HG02623 (cell line): Measurements from ENCODE around the gene AMIGO1.

Experiments used
- ATAC-seq: cut with Tn5 transposase; IDR thresholded peaks from one replicate; pipeline ENCODE4 v1.9.1; 2021; ENCODE audit warnings: moderate library complexity; ENCODE audit not compliant: unreplicated experiment

AMIGO1 gene

DNA sequence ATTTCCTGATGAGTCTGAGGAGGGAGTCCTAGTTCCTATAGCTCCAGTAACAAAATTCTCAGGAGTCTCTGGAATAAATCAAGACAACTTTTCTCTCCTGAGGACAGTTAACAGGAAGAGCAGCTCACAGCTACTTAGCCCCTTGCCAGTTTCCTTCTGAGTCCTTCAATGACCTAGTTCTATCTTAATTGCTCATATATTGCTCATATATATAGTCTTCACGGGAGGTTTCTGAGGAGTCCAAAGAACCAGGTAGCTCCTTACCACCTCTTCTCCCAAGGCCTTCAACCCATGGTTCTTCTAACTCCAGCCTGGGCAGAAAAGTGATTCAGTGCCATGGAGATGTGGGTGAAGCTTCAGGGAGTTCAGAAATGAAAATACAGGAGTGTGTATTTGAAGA, 4.6 kb downstream of the AMIGO1 start:
- ATAC-seq: no peak

DNA sequence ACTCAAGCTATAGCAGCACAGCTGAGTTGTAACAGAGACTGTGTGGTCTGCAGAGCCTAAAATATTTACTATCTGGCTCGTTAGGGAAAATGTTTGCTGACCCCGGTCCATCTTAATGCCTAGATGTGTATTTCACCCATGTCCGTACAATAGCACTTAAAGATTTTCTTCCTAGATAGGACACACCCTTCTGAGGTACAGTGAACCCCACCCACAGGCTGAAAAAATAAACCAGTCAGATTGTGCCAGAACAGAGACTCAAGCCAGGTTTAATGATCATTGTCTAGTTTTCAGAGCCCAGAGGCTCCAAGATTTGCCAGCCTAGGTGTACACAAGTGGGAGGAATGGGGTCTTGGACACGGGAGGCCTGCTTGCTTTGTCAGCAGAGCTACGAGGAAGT, 5.6 kb downstream of the AMIGO1 start:
- no peak for ATAC-seq

DNA sequence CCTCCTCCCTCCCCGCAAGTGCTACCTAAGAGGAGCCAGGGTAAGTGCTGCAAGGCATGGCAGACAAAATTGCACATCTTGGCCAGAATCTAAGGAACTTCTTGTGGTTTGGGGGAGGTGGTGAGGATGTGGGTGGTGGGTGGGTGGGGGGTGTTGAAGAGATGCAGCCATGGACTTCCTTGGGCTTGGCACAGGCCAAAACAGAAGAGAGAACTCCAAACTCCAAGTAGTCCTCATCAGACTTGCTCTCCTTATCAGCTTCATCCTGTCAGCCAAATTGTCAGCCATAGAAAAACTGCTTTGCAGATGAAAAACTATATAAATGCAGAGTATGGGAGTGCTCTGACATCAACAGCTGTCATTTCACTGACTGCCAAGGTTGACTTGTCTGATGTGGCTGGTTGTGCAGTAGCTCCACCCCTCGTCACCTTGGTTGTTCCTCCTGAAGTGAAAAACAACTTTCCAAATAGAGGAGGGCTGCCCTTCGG, 7.1 kb downstream of the AMIGO1 start:
- no peak for ATAC-seq

DNA sequence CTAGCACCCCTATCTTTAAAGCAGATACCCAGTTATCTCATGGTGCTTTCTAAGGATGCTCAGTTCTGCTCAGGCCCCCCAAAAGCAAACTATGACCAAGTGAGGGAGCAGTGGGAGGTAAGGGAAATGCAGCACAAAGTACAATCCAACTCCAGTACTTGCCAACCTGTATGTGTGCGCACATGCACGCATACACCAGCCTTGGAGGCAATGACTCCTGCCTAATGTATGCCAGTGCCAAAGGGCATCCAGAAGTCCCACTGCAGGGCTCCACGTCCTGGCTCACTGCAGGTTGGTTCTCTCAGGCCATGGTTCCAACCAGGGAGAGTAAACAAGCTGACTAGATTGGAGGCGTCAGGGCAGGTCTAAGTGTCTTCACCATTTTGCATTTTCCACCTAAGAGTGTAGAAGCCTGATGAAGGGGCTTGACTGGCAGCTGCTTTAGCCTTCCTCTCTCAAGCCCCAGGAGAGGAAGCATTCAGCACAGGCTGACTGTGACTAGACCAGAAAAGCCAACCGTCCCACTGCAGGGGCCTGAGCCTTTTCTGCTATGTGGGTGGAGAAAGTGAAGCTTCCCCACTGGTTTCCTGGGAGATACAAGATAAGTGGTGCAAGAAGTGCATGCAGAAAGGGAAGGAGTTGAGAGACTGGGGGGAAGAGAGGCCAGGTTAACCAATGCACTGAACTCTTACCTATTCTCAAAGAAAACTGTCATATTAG, 7.7 kb downstream of the AMIGO1 start:
- ATAC-seq: no peak

DNA sequence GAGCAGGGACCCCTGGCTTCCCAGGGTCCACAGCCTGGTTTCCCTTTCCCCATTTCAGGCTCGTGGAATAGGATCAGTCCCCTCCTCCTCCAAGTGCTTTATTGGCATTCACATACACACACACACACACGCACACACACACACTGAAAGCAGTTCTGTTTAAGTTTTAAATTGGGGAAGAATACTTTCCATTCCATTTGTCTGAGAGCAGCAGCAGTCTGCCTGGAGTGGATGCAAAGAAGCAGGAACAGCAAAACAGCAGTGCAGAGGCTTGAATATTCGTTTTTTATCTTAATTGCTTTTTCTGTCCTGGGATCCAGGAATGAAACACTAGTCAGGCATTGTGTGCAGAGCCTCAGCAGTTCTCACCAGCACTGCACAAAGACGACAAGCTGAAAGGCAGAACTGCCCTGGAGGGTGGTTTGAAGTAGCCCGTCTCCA, 8.6 kb downstream of the AMIGO1 start:
- ATAC-seq: no peak

DNA sequence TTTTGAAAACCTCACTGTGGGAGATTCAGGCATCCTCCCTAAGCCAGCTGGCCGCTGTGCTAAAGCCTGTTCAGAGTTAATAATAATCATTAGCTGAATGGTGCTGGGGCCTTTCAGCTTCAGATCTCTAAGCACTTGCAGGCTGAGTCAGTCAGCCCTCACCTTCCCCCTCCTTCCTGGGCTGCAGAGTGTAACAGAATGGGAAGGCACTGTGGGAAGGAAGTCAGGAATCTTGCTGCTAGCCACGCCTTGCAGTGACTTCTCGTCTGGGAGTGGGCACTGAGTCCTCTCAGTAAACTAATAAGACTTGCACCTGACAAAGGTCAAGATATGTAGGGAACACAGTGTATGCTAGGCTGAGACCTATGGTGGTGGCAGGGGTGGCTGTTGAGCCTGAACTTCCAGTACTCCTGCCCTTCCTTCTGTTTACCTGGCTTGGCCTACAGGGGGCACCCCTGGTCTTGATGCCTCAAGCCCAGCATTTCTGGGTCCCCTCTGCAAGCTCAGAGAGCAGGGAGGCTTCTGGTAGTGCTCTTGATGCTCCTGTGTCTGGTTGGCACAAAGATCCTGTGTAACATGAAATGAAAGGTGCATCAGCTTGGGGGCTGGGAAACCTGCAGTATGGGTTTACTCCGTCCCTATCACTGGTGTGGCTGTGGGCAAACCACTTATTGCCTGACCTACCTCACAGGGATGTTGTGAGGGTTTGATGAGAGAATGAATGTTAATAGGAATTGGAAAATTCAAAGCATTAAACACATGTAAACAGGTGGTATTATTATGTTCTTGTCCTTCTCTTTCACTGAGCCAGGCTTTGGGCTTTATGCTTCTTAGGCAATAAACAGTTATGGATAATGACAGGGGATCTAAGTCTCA, 9.6 kb downstream of the AMIGO1 start:
- no peak for ATAC-seq

DNA sequence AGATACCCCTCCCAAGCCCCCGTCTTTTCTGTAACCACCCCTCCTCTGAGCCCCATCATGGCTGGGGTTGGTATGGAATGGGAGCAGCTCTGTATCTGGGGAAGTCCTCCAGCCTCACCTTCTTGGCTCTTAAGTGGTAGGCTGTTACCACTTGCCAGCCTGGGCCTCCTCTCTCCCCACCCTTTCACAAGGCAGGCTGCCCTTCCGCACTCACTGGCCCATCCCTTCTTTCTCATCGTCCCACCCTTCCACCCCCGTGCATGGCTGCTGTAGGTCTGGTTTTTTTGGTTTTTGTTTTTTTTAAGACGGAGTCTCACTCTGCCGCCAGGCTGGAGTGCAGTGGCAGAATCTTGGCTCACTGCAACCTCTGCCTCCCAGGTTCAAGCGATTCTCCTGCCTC, 10.4 kb downstream of the AMIGO1 start:
- no peak for ATAC-seq

DNA sequence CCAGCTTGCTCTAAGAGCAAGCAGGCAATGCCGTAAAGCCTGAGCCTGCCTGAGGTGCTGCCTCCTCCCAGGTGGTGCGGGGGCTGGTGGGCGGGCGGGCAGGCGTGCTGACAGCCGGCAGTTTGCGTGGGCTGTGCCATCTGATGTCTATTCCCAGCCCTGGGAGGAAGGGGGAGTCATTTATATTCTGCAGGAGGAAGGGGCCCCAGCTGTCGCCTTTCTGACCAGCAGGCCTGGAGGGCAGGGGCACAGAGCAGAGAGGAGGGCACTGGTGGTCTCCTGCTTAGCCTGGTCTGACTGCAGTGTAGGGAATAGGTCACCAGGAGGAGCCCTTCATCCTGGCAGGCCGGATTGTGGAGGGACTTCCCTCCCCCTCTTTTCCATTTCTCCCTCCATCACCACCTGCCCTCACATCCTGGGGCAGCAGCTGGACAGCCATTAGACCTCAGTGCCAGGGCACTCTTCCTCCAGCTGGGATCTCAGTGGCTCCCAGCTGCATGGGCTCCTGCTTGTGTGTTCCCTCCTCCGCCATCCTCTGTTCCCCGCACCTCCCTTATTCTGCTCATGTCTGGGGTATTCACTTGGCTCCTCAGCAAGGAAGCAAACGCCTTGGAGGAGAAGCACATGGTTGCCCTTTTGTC, 11.2 kb downstream of the AMIGO1 start:
- ATAC-seq: no peak

DNA sequence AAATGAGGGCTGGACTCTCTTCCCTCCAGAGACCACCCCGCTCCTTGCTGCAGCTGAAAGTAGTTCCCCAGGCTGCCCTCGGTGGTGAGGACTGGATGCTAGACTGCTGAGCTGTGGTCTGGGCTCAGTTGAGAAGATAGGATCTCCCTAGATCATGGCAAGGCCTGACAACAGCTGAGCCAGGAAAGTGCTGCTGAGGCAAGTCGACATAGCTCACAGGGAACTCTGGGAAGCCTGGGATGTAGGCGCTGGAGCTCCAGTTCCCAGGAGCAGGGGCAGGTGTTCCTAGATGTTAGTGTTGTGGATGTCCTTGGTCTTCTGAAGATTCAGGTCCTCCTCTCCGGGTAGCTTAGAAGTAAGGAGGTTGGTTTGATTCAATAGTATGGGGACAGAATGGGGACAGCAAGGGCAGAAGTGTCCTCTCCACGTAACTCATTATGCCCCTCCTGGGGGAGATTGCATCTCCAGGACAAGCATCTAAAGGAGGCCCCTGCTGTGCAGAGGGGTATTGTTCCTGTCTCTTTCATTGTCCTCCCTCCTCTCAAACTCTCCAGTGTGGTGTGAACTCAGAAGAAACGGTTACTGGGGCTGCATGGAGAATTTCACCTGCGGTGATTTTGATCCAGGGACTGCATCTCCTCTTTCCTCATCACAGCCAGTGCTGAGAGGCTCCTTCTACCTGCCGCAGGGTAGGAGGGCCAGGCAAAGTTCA, 11.9 kb downstream of the AMIGO1 start:
- no peak for ATAC-seq

DNA sequence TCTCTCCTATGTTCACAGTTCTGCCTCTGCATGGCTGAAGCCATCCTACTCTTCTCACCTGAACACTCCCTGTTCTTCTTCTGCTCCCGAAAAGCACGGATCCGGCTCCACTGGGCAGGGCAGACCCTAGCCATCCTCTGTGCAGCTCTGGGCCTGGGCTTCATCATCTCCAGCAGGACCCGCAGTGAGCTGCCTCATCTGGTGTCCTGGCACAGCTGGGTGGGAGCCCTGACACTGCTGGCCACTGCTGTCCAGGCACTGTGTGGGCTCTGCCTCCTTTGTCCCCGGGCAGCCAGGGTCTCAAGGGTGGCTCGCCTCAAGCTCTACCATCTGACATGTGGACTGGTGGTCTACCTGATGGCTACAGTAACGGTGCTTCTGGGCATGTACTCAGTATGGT, 13.8 kb downstream of the AMIGO1 start:
- no peak for ATAC-seq

DNA sequence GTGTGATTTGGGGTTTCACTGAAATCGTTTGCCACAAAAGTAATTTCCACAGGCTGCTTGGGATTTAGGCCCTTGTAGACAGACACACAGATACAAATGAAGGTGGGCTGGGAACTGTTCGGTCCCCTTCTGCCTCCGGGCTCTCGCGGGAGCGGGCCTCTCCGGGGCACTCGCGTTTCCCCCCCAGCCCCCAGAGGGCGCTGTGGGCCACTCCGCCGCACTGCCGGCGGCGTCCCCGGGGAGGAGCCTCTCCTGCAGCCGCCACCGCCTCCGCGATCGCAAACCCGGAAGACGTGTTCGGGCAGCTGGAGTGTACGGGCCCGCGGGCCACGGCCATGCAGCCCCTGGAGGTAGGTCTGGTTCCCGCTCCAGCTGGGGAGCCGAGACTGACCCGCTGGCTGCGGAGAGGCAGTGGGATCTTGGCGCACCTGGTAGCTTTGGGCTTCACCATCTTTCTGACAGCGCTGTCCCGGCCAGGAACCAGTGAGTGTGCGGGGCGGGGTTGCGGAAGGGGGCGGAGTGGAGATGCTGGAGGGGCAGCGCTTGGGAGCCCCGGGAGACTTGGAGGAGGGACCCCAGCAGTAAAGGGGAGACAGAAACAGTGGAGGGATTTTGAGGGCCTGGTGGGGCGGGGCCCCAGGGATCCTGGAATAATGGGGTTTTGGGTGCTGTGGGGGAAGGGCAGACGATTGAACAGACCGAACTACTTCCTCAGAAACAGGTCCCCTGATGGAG, 15.6 kb downstream of the AMIGO1 start, which contains the start of gene CYB561D1:
Gene CYB561D1, plus strand, starts transcription at position 290 of the 735 bp plus-strand sequence. Its CDS starts 46 bp downstream, at position 336.
- ATAC-seq: peak; percentile 82

DNA sequence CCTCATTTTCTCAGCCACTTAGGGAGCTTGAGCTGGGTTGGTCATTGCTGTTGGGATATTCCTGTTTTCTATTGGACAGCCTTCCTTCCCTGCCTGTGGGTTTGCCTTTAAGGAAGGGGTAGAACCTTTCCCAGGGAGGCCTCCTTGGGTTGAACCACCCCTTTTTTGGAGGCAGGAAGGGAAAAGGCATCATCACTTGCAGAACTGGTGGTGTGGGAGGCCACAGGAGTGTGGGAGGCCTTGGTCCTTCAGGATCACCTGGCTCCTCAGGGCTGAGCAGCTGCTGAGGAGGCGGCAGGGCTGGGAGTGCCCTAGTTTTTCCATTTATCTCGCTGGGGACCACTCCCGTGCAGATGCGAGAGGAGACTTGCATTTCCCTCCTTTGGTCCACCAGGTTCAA, 16.3 kb downstream of the AMIGO1 start:
- ATAC-seq: no peak

DNA sequence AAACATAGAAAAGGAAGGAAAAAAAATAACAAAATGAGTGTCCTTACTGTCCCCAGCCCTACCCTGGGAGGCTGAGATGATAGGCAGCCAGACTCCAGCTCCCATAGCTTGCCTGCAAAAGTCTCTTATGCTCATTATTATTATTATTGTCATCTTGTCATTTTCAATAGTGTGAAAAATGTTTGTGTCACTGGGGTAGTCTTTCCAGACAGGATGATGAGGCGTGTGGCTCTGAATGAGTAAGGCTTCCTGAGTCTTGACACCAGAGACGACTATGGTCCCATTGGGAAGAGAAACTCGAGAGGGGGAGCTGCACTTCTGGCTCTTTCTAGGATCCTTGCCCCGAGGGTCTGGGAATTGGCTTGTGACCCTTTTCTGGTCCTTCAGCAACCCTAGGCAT, 16.7 kb downstream of the AMIGO1 start:
- ATAC-seq: no peak

DNA sequence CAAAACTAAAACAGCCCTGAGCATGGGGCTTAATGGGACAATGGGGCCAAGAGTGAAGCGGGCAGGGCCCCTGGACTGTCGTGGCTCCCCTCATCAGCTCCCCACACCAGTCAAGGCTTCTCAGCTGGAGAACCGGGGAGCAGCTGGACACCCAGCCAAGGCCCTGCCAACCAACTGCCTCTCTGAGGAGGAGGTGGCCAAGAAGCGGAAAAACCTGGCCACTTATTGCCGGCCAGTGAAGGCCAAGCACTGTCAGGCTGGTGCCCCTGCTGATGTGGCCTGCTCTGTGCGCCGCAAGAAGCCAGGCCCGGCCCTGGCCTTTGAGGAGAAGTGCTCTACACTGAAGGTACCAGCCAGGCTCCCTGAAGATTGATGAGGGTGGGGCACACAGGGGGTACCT, 18.2 kb downstream of the AMIGO1 start:
- ATAC-seq: no peak

DNA sequence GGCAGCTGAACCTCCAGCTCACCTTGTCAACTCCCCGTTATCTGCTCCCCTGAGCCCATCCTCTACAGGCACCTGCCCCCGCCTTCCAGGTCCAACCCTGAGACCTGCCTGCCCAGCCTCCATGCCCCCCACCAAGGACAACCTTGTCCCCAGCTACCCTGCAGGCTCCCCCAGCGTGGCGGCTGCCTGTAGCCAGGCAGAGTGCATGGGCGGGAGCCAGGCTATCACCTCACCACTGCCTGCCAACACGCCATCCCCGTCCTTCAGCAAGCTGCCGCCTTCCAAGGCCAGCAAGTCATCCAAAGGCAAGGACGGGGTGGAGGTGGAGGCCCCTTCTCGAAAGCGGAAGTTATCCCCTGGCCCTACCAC, 18.6 kb downstream of the AMIGO1 start:
- no peak for ATAC-seq

DNA sequence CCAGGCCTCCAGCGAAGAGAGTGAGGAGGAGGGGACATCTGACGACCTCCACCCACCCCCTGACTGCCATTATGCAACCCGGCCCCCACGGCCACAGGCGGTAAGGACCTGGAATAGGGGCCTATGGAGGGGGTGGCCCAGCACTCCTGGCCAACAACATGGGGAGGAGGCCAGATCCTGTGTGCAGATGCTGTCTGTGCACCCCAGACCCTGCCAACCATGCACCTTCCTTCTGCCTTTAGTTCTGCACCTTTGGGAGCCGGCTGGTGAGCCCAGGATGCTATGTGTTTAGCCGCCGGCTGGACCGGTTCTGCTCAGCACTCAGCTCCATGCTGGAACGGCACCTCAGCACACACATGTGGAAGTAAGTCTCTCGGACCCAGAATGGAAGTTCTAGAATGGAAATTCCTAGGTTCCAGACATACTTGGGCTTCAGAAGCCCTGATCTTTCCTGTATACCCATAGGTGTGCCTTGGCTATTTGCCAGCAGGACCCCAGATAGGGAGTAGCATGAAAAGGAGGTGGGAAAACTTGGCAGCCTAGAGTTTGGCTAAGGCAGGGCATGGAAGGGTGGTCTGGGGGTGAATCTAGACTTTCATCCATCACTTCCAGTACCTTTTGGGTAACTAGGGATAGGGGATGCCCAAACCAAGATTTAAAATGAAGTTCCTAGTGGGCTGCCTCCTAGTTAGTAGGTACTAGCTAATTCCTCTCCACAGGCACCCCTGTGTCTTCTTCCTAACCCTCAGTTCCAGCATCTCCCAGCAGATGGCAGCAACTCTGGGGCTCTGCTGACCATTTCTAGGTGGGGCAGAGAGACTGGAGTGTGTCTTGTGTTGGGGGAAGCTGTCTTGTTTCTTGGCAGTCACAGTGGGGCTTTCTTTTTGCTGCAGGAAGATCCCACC, 19.2 kb downstream of the AMIGO1 start:
- no peak for ATAC-seq

DNA sequence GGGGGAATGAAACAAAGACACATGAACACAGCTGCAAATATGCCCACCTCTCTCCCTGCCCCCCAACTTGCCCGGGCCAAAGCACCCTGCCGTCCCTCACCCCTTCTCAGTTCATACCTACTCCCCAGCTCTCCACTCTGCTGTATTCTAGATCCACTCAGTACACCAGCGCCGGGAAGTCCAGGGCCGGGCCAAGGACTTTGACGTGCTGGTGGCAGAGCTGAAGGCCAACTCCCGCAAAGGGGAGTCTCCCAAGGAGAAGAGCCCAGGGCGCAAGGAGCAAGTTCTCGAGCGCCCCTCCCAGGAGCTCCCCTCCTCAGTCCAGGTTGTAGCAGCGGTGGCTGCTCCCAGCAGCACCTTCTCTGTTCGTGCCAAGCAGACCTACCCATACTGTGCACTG, 20.8 kb downstream of the AMIGO1 start:
- no peak for ATAC-seq

DNA sequence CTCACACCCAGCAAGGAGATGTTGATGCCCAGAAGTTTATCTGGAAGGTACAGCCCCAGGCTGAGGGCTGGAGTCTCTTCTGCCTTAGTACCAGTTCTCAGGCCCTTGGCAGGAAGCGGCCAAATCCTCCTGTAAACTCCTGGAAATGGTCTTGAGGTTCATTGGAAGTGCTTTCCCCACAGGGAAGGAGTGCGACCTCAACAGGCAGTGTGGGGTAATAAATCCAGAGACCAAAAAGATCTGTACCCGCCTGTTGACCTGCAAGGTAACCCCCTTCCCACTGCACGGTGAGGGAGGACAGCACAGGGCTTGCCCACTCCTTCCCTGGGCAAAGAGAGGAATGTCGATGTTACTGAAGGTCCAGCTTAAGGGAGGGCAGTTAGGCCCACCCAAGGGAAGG, 21.3 kb downstream of the AMIGO1 start:
- ATAC-seq: no peak

DNA sequence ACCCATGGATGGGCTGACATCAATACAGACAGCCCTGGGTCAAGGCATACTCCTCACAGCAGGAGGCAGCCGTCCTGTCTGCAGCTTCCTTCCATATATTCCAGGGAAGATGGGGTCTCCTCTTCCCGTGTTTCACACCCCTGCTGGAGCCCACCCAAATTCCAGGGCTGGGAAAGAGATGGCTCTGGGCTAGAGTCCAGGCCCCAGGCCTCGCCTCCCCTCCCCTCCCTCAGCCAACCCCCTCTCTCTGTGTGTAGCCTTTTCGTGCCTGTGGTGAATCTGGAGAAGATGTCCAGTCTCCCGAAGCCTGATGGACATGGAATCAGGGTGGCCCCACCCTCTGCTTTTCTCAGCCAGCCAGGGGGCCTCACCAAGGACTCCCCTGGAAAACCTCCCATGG, 22.3 kb downstream of the AMIGO1 start:
- ATAC-seq: no peak
